SK-N-SH (cell line): ENCODE data around the gene RPL11. TPM values are rescaled to one million over a fixed set of nuclear protein-coding genes. Genes with fewer than 3 reads are reported as not detected.

ENCODE experiments used
- CTCF ChIA-PET: fragments of 300-600, 350-600 bp; formaldehyde crosslinking; extraction: SDS; loops from one replicate; lab custom pipeline; 2021; lab: Yijun Ruan, JAX
- POLR2A ChIA-PET: fragments of 350-600 bp; sonication (Branson Sonifier 250); formaldehyde crosslinking; extraction: SDS; loops from one replicate; lab custom pipeline; 2020; ENCODE audit warnings: antibody characterized with exemption, inconsistent platforms; lab: Yijun Ruan, JAX
- DNase-seq: peaks from one replicate; pipeline ENCODE4 v3.0.0; 2012
- H2AFZ ChIP-seq: fragments of 200-600 bp; sonication (generic); 2 replicates; pipeline ENCODE4 v1.8.1; 2016; ENCODE audit warnings: antibody characterized with exemption, mild to moderate bottlenecking, low read depth
- H3F3A ChIP-seq: fragments of 200-600 bp; sonication (generic); replicated peaks from 2 replicates; pipeline ENCODE3; 2016; ENCODE audit warnings: antibody characterized with exemption, mild to moderate bottlenecking; ENCODE audit not compliant: insufficient read depth
- H3K27ac ChIP-seq, 2 experiments: fragments of 200-500 bp in 1 of 2; fragments of 200-600 bp in 1 of 2; sonication (Bioruptor generic) in 1 of 2; sonication (generic), shearing (Covaris generic) in 1 of 2; 2 replicates each; pipeline versions ENCODE4 v1.5.1 to v1.6.1; 2014 to 2016; ENCODE audit warnings: low read depth in 2 of 2, inconsistent platforms in 1 of 2, low read length in 1 of 2, mild to moderate bottlenecking in 1 of 2, mixed read lengths in 1 of 2
- H3K27me3 ChIP-seq: fragments of 200-600 bp; sonication (generic), shearing (Covaris generic); 2 replicates; pipeline ENCODE4 v1.6.1; 2016; ENCODE audit warnings: mixed run types; ENCODE audit not compliant: insufficient read depth
- H3K36me3 ChIP-seq, 2 experiments: fragments of 200-500 bp in 1 of 2; fragments of 200-600 bp in 1 of 2; sonication (Bioruptor generic) in 1 of 2; sonication (generic) in 1 of 2; replicated peaks in 1 of 2; 2 replicates each; pipeline versions ENCODE3 to v1.5.1; 2014 to 2016; ENCODE audit warnings: low read length in 1 of 2, mild to moderate bottlenecking in 1 of 2; ENCODE audit not compliant: insufficient read depth in 2 of 2, control insufficient read depth in 1 of 2
- H3K4me1 ChIP-seq, 2 experiments: fragments of 200-500 bp in 1 of 2; fragments of 200-600 bp in 1 of 2; sonication (Bioruptor generic) in 1 of 2; sonication (generic), shearing (Covaris generic) in 1 of 2; 2 replicates each; pipeline versions ENCODE4 v1.5.1 to v1.6.1; 2014 to 2016; ENCODE audit warnings: low read depth in 1 of 2, low read length in 1 of 2, mixed run types in 1 of 2; ENCODE audit not compliant: insufficient read depth in 2 of 2, control insufficient read depth in 1 of 2
- H3K4me2 ChIP-seq: fragments of 200-600 bp; sonication (generic), shearing (Covaris generic); 2 replicates; pipeline ENCODE4 v1.6.1; 2017; ENCODE audit warnings: mixed run types
- H3K4me3 ChIP-seq, 2 experiments: fragments of 200-500 bp in 1 of 2; fragments of 200-600 bp in 1 of 2; sonication (Bioruptor generic) in 1 of 2; sonication (generic), shearing (Covaris generic) in 1 of 2; 2 replicates each; pipeline versions ENCODE4 v1.5.1 to v1.8.1; 2014 to 2016; ENCODE audit warnings: low read depth in 2 of 2, inconsistent platforms in 1 of 2, low read length in 1 of 2, mild to moderate bottlenecking in 1 of 2, mixed read lengths in 1 of 2, moderate library complexity in 1 of 2
- H3K79me2 ChIP-seq: fragments of 200-600 bp; sonication (generic); 2 replicates; pipeline ENCODE4 v1.8.1; 2017; ENCODE audit warnings: mild to moderate bottlenecking; ENCODE audit not compliant: insufficient read depth
- H3K9ac ChIP-seq: fragments of 200-600 bp; sonication (generic); 2 replicates; pipeline ENCODE4 v1.6.1; 2017; ENCODE audit warnings: mixed run types
- H3K9me2 ChIP-seq: fragments of 200-600 bp; sonication (generic); 2 replicates; pipeline ENCODE4 v1.6.1; 2017; ENCODE audit warnings: mixed run types
- H3K9me3 ChIP-seq: fragments of 200-600 bp; sonication (generic); 2 replicates; pipeline ENCODE4 v1.6.1; 2017; ENCODE audit warnings: mixed run types, mild to moderate bottlenecking, moderate library complexity
- H4K20me1 ChIP-seq: fragments of 200-600 bp; sonication (generic); 2 replicates; pipeline ENCODE4 v1.6.1; 2017; ENCODE audit warnings: mild to moderate bottlenecking, mixed run types; ENCODE audit not compliant: insufficient read depth
- FOXJ3 ChIP-seq: sonication (generic); formaldehyde crosslinking; IDR thresholded peaks from 2 replicates; pipeline ENCODE4 v1.5.1; 2020; ENCODE audit warnings: mild to moderate bottlenecking, missing genetic modification reagents
- JUND ChIP-seq: IDR thresholded peaks from 2 replicates; pipeline ENCODE4 v1.4.0; 2012
- MEF2A ChIP-seq: IDR thresholded peaks from 2 replicates; pipeline ENCODE4 v1.4.0; 2012; ENCODE audit warnings: low read depth, borderline replicate concordance
- NFIC ChIP-seq: IDR thresholded peaks from 2 replicates; pipeline ENCODE4 v1.4.0; 2012; ENCODE audit warnings: borderline replicate concordance
- NRF1 ChIP-seq: IDR thresholded peaks from 2 replicates; pipeline ENCODE4 v1.6.1; 2012; ENCODE audit warnings: low read depth, mild to moderate bottlenecking, low read length
- RAD21 ChIP-seq: IDR thresholded peaks from 2 replicates; pipeline ENCODE4 v1.6.1; 2012; ENCODE audit warnings: mild to moderate bottlenecking, low read length
- SMC3 ChIP-seq: IDR thresholded peaks from 2 replicates; pipeline ENCODE4 v1.6.1; 2012; ENCODE audit warnings: low read depth, low read length, improper control_type of control experiment
- TEAD4 ChIP-seq: IDR thresholded peaks from 2 replicates; pipeline ENCODE4 v1.4.0; 2012; ENCODE audit warnings: mild to moderate bottlenecking, borderline replicate concordance; ENCODE audit not compliant: insufficient read depth
- WGBS: methylation state at CpG from one replicate; pipeline ENCODE4 v1.1.6; 2017; ENCODE audit warnings: low lambda C conversion rate; 5-methylcytosine and 5-hydroxymethylcytosine counted together
- polyA plus RNA-seq, 3 experiments: library from polyadenylated mRNA; depleted of rRNA; stranded (reverse); fragments of >200 nt; gene quantifications; 2 replicates each; pipeline ENCODE4 v1.2.3, GENCODE V29; 2012
- TF ChIP-seq, protein P1 (sequence below): IDR thresholded peaks from 2 replicates; pipeline ENCODE4 v1.6.1; 2012; ENCODE audit warnings: mild to moderate bottlenecking, low read depth, low read length, moderate library complexity
- TF ChIP-seq, protein P2 (sequence below): IDR thresholded peaks from 2 replicates; pipeline ENCODE4 v1.4.0; 2012; ENCODE audit warnings: low read depth
- TF ChIP-seq, protein P3 (sequence below): IDR thresholded peaks from 2 replicates; pipeline ENCODE4 v1.4.0; 2012; ENCODE audit warnings: low read depth, borderline replicate concordance
- TF ChIP-seq, protein P4 (sequence below): fragments of 150-350 bp; IDR thresholded peaks from 2 replicates; pipeline ENCODE4 v1.6.1; 2016; ENCODE audit warnings: mild to moderate bottlenecking, low read depth, low read length
- TF ChIP-seq, protein P5 (sequence below): fragments of 200-600 bp; sonication (generic); IDR thresholded peaks from 2 replicates; pipeline ENCODE4 v1.6.1; 2017; ENCODE audit warnings: antibody characterized with exemption, mild to moderate bottlenecking, moderate library complexity

RPL11 gene
- polyA plus RNA-seq, 1 of the 3 experiments (the other 2 are of a cell fraction) = 2,255 TPM

DNA sequence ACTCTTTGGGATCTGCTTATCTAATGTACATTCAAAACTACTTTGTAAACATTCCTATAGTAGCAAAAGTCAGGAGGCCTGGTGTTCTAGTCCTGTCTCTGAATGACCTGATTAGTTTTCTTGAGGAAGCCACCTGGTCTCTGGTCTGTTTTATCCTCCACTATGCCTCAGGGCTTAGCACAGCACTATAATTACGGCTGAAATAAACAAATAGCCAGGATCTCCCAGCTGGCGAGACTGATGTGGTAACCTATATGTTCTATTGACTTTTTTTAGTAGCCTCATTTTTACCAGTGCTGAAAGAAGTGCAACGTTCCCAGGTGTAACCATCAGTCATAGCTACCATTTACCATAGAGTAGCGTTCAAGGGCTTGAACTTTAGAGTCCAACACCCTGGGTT lies 24.2 kb upstream of the RPL11 start:
- CTCF ChIA-PET = interaction anchor here (1.1 to 8.4 kb wide), 3 partner anchors 12 to 30 kb away, joined by 3 to 95 read pairs (median 40); no protein-coding TSS in a partner anchor
- POLR2A ChIA-PET = interaction anchor here (0.6 kb wide), 1 partner anchor 55 kb away, joined by 3 read pairs; no protein-coding TSS in a partner anchor

More for the DNA sequence above, 24.2 kb upstream of the RPL11 start:
- no peaks in the 10 kb centered on the region; the same call in 1 of the 2 replicates for H3K27me3 ChIP-seq
- no peak overlapping the region for H3K27ac ChIP-seq
- H4K20me1 ChIP-seq = no peaks in the 10 kb centered on the region
- no peak overlapping the region for H3K9ac ChIP-seq
- H3K9me3 ChIP-seq = no peaks in the 10 kb centered on the region
- no peaks in the 10 kb centered on the region for H3K4me1 ChIP-seq
- 60% methylated on average over 4 of the region's 4 CpGs for WGBS
- H3K9me2 ChIP-seq = no peaks in the 10 kb centered on the region
- no peaks in the 10 kb centered on the region for H3K79me2 ChIP-seq
- H3K4me3 ChIP-seq = no peak overlapping the region
- no peak for TF ChIP-seq NFIC
- no peak for TF ChIP-seq FOXJ3 (CRISPR knock-in tag)
- TF ChIP-seq RAD21 = no peak
- no peak for TF ChIP-seq SMC3
- TF ChIP-seq, protein P1, sequence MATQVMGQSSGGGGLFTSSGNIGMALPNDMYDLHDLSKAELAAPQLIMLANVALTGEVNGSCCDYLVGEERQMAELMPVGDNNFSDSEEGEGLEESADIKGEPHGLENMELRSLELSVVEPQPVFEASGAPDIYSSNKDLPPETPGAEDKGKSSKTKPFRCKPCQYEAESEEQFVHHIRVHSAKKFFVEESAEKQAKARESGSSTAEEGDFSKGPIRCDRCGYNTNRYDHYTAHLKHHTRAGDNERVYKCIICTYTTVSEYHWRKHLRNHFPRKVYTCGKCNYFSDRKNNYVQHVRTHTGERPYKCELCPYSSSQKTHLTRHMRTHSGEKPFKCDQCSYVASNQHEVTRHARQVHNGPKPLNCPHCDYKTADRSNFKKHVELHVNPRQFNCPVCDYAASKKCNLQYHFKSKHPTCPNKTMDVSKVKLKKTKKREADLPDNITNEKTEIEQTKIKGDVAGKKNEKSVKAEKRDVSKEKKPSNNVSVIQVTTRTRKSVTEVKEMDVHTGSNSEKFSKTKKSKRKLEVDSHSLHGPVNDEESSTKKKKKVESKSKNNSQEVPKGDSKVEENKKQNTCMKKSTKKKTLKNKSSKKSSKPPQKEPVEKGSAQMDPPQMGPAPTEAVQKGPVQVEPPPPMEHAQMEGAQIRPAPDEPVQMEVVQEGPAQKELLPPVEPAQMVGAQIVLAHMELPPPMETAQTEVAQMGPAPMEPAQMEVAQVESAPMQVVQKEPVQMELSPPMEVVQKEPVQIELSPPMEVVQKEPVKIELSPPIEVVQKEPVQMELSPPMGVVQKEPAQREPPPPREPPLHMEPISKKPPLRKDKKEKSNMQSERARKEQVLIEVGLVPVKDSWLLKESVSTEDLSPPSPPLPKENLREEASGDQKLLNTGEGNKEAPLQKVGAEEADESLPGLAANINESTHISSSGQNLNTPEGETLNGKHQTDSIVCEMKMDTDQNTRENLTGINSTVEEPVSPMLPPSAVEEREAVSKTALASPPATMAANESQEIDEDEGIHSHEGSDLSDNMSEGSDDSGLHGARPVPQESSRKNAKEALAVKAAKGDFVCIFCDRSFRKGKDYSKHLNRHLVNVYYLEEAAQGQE = no peak
- no peak for TF ChIP-seq MEF2A
- TF ChIP-seq, protein P2, sequence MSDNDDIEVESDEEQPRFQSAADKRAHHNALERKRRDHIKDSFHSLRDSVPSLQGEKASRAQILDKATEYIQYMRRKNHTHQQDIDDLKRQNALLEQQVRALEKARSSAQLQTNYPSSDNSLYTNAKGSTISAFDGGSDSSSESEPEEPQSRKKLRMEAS = no peak
- TF ChIP-seq JUND = no peak
- TF ChIP-seq, protein P3, sequence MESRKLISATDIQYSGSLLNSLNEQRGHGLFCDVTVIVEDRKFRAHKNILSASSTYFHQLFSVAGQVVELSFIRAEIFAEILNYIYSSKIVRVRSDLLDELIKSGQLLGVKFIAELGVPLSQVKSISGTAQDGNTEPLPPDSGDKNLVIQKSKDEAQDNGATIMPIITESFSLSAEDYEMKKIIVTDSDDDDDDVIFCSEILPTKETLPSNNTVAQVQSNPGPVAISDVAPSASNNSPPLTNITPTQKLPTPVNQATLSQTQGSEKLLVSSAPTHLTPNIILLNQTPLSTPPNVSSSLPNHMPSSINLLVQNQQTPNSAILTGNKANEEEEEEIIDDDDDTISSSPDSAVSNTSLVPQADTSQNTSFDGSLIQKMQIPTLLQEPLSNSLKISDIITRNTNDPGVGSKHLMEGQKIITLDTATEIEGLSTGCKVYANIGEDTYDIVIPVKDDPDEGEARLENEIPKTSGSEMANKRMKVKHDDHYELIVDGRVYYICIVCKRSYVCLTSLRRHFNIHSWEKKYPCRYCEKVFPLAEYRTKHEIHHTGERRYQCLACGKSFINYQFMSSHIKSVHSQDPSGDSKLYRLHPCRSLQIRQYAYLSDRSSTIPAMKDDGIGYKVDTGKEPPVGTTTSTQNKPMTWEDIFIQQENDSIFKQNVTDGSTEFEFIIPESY = no peak
- TF ChIP-seq, protein P4, sequence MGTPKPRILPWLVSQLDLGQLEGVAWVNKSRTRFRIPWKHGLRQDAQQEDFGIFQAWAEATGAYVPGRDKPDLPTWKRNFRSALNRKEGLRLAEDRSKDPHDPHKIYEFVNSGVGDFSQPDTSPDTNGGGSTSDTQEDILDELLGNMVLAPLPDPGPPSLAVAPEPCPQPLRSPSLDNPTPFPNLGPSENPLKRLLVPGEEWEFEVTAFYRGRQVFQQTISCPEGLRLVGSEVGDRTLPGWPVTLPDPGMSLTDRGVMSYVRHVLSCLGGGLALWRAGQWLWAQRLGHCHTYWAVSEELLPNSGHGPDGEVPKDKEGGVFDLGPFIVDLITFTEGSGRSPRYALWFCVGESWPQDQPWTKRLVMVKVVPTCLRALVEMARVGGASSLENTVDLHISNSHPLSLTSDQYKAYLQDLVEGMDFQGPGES = no peak
- TF ChIP-seq, protein P5, sequence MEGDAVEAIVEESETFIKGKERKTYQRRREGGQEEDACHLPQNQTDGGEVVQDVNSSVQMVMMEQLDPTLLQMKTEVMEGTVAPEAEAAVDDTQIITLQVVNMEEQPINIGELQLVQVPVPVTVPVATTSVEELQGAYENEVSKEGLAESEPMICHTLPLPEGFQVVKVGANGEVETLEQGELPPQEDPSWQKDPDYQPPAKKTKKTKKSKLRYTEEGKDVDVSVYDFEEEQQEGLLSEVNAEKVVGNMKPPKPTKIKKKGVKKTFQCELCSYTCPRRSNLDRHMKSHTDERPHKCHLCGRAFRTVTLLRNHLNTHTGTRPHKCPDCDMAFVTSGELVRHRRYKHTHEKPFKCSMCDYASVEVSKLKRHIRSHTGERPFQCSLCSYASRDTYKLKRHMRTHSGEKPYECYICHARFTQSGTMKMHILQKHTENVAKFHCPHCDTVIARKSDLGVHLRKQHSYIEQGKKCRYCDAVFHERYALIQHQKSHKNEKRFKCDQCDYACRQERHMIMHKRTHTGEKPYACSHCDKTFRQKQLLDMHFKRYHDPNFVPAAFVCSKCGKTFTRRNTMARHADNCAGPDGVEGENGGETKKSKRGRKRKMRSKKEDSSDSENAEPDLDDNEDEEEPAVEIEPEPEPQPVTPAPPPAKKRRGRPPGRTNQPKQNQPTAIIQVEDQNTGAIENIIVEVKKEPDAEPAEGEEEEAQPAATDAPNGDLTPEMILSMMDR = no peak
- no peak for TF ChIP-seq TEAD4
- TF ChIP-seq NRF1 = no peak
- no peak overlapping the region for H3K4me2 ChIP-seq
- no peak overlapping the region for H2AFZ ChIP-seq
- DNase-seq = no peak
- H3K36me3 ChIP-seq = no peaks in the 10 kb centered on the region
- no peaks in the 10 kb centered on the region for H3F3A ChIP-seq
